Endothelial cell of umbilical vein (primary cell): ENCODE results near the gene FAM174B. TPM values are rescaled to one million over a fixed set of nuclear protein-coding genes. Genes with fewer than 3 reads are reported as not detected.

ENCODE experiments used
- BruUV-seq: library from RNA; stranded (reverse); fragments of 400-500 nt; replicated peaks from 2 replicates; lab custom pipeline; 2021; lab: Mats Ljungman, UMichigan
- CTCF ChIA-PET: fragments of 300-600, 350-600 bp; sonication (Branson Sonifier 250); formaldehyde crosslinking; loops from one replicate; lab custom pipeline; 2021; ENCODE audit warnings: antibody characterized with exemption, inconsistent platforms; lab: Charles Lee
- POLR2A ChIA-PET: fragments of 300-600, 350-600 bp; sonication (Branson Sonifier 250); formaldehyde crosslinking; loops from one replicate; lab custom pipeline; 2021; ENCODE audit warnings: antibody characterized with exemption, inconsistent platforms; lab: Charles Lee
- DNase-seq: peaks from one replicate; pipeline ENCODE4 v3.0.0-alpha.2; 2011; ENCODE audit warnings: low read depth, low spot score
- FAIRE-seq: peaks from 2 replicates; lab custom pipeline; 2011; peaks lifted over from hg19 to GRCh38; lab: Jason Lieb, UNC
- H2AFZ ChIP-seq: 2 replicates; pipeline ENCODE4 v1.6.0; 2012; ENCODE audit warnings: low read depth, low read length, control low read depth, inconsistent platforms
- H3K27ac ChIP-seq: 2 replicates; pipeline ENCODE4 v1.5.1; 2011; ENCODE audit warnings: low read depth, mild to moderate bottlenecking, control low read depth, low read length, moderate library complexity; ENCODE audit not compliant: insufficient read depth
- H3K27me3 ChIP-seq, 2 experiments: 2 replicates each; pipeline versions ENCODE4 v1.6.0 to v1.6.1; 2011; ENCODE audit warnings: low read length in 2 of 2, mixed read lengths in 1 of 2; ENCODE audit not compliant: control insufficient read depth in 2 of 2, insufficient read depth in 2 of 2
- H3K36me3 ChIP-seq, 2 experiments: 2 replicates in 1 of 2; 3 replicates in 1 of 2; pipeline ENCODE4 v1.5.1; 2011; ENCODE audit warnings: low read length in 2 of 2, mild to moderate bottlenecking in 1 of 2, moderate library complexity in 1 of 2; ENCODE audit not compliant: control insufficient read depth in 2 of 2, insufficient read depth in 2 of 2; ENCODE audit errors: extremely low read depth in 1 of 2
- H3K4me1 ChIP-seq: 3 replicates; pipeline ENCODE4 v1.5.1; 2011; ENCODE audit warnings: mild to moderate bottlenecking, low read length; ENCODE audit not compliant: control insufficient read depth, insufficient read depth; ENCODE audit errors: extremely low read depth
- H3K4me2 ChIP-seq: 2 replicates; pipeline ENCODE4 v1.6.1; 2011; ENCODE audit warnings: low read length, control low read depth, mixed read lengths; ENCODE audit not compliant: insufficient read depth
- H3K4me3 ChIP-seq, 3 experiments: fragments of 200-600 bp in 1 of 3; sonication (generic), shearing (Covaris generic) in 1 of 3; replicated peaks in 1 of 3; 2 replicates each; pipeline ENCODE4 v1.5.1; 2011 to 2016; ENCODE audit warnings: control low read depth in 3 of 3, low read length in 3 of 3, mild to moderate bottlenecking in 2 of 3, inconsistent platforms in 1 of 3, low read depth in 1 of 3, moderate library complexity in 1 of 3; ENCODE audit not compliant: insufficient read depth in 1 of 3
- H3K79me2 ChIP-seq: 2 replicates; pipeline ENCODE4 v1.6.0; 2012; ENCODE audit warnings: low read length, inconsistent platforms; ENCODE audit not compliant: control insufficient read depth, insufficient read depth
- H3K9ac ChIP-seq: replicated peaks from 2 replicates; pipeline ENCODE3; 2011; ENCODE audit warnings: low read length, control low read depth; ENCODE audit not compliant: insufficient read depth; ENCODE audit errors: extremely low read depth
- H3K9me1 ChIP-seq: replicated peaks from 3 replicates; pipeline ENCODE4 v1.6.0; 2011; ENCODE audit warnings: mild to moderate bottlenecking, low read length; ENCODE audit not compliant: control insufficient read depth, insufficient read depth; ENCODE audit errors: extremely low read depth
- H3K9me3 ChIP-seq: replicated peaks from 2 replicates; pipeline ENCODE4 v1.5.1; 2012; ENCODE audit warnings: low read length, inconsistent platforms; ENCODE audit not compliant: control insufficient read depth, insufficient read depth
- H4K20me1 ChIP-seq: replicated peaks from 2 replicates; pipeline ENCODE3; 2011; ENCODE audit warnings: mild to moderate bottlenecking, low read length; ENCODE audit not compliant: control insufficient read depth, insufficient read depth; ENCODE audit errors: extremely low read depth
- EZH2 ChIP-seq: IDR thresholded peaks from 2 replicates; pipeline ENCODE4 v1.6.1; 2012; ENCODE audit warnings: borderline replicate concordance, low read depth, mild to moderate bottlenecking, moderate library complexity, low read length, inconsistent platforms; ENCODE audit not compliant: severe bottlenecking
- FOS ChIP-seq: IDR thresholded peaks from 2 replicates; pipeline ENCODE4 v1.6.1; 2011; ENCODE audit warnings: mild to moderate bottlenecking, low read length, moderate library complexity, borderline replicate concordance; ENCODE audit not compliant: insufficient read depth
- GATA2 ChIP-seq: IDR thresholded peaks from 2 replicates; pipeline ENCODE4 v1.7.0; 2011; ENCODE audit warnings: low read depth, mild to moderate bottlenecking, moderate library complexity, mixed read lengths, low read length; ENCODE audit not compliant: insufficient read length, insufficient read depth
- JUN ChIP-seq: IDR thresholded peaks from 2 replicates; pipeline ENCODE4 v1.6.1; 2011; ENCODE audit warnings: borderline replicate concordance, low read depth; ENCODE audit not compliant: insufficient read length, insufficient read depth
- MYC ChIP-seq: IDR thresholded peaks from one replicate; pipeline ENCODE4 v1.6.1; 2011; ENCODE audit warnings: mild to moderate bottlenecking, low read depth, low read length
- POLR2A ChIP-seq: IDR thresholded peaks from 2 replicates; pipeline ENCODE4 v1.6.1; 2012; ENCODE audit warnings: low read depth, mild to moderate bottlenecking, control low read depth, low read length
- POLR2AphosphoS5 ChIP-seq: IDR thresholded peaks from 2 replicates; pipeline ENCODE4 v1.6.1; 2012; ENCODE audit warnings: low read depth, mild to moderate bottlenecking, control low read depth, low read length, moderate library complexity; ENCODE audit not compliant: insufficient read depth
- dilution Hi-C: fragments of 300-500 bp; cut with MboI; formaldehyde crosslinking; loops from one replicate; pipeline ENCODE4 v1.15.0; 2019; ENCODE audit warnings: low sequenced_read_pairs; ENCODE audit not compliant: extremely low pct_ligation_motif_present
- intact Hi-C: fragments of 100-400 bp; cut with micrococcal nuclease; formaldehyde crosslinking; loops from one replicate; pipeline ENCODE4 v1.10.0; 2022
- polyA plus RNA-seq, 4 experiments: library from polyadenylated mRNA; depleted of rRNA in 3 of 4; stranded (reverse) in 3 of 4; unstranded in 1 of 4; fragments of >200 nt; gene quantifications; 2 replicates each; pipeline versions ENCODE4 v1.2.1 to v1.2.3, GENCODE V29; 2011 to 2012; ENCODE audit warnings: missing spikeins in 1 of 4
- total RNA-seq: library from RNA; stranded (reverse); gene quantifications from 2 replicates; pipeline ENCODE4 v1.2.3, GENCODE V29; 2021
- TF ChIP-seq, protein P1 (sequence below), 2 donors: IDR thresholded peaks; 1 replicate in 1 of 2; 2 replicates in 1 of 2; pipeline ENCODE4 v1.5.1; 2011; ENCODE audit warnings: low read length in 2 of 2, mild to moderate bottlenecking in 2 of 2, moderate library complexity in 2 of 2, control low read depth in 1 of 2, inconsistent platforms in 1 of 2, low read depth in 1 of 2; ENCODE audit not compliant: insufficient read depth in 1 of 2; ENCODE audit errors: extremely low read depth in 1 of 2
- TF ChIP-seq, protein P2 (sequence below): IDR thresholded peaks from 2 replicates; pipeline ENCODE4 v1.6.1; 2011; ENCODE audit not compliant: insufficient read depth, insufficient read length

Gene FAM174B
- total and polyA plus RNA-seq, 2 donors (not counting 3 experiments of a cell fraction or from before 2014, with no cell fraction given) = 25.9 to 30.2 TPM

DNA sequence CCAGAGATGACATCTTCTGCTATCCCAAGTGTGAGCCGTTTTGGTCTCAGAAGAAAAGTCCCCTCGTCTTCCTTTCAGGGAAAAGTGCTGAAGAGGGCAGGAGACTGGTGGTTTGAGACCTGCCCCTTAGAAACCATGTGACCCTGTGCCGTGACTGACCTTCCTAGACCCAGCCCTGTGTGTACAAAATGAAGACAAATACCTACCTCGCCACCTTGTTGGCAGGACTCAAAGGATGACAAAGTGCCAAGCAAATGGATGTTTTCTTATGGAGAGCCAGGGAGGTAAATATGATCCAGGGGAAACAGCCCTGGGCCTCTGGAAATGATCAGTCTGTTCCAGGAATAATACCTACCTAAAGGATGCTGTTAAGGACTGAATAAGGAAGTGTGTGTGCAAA is 41.3 kb downstream of the FAM174B start:
- Histone ChIP-seq H3K27ac (no peak overlapping the region), H3K9me3 (no peaks in the 10 kb centered on the region), H3K9me1 (no peaks in the 10 kb centered on the region), H4K20me1 (no peaks in the 10 kb centered on the region), H2AFZ (no peak overlapping the region), H3K4me1 (peaks cover 22% of the 10 kb centered on the region), H3K9ac (no peak overlapping the region), H3K4me3 (no peak overlapping the region), H3K4me2 (no peak overlapping the region), H3K79me2 (peaks cover 5% of the 10 kb centered on the region), H3K36me3 (peaks cover 0 to 2% of the 10 kb centered on the region in 2 experiments), H3K27me3 (no peaks in the 10 kb centered on the region)
- TF ChIP-seq JUN (no peak), MYC (no peak), FOS (no peak), POLR2AphosphoS5 (no peak), EZH2 (no peak), POLR2A (no peak), GATA2 (no peak)
- TF ChIP-seq, protein P1, sequence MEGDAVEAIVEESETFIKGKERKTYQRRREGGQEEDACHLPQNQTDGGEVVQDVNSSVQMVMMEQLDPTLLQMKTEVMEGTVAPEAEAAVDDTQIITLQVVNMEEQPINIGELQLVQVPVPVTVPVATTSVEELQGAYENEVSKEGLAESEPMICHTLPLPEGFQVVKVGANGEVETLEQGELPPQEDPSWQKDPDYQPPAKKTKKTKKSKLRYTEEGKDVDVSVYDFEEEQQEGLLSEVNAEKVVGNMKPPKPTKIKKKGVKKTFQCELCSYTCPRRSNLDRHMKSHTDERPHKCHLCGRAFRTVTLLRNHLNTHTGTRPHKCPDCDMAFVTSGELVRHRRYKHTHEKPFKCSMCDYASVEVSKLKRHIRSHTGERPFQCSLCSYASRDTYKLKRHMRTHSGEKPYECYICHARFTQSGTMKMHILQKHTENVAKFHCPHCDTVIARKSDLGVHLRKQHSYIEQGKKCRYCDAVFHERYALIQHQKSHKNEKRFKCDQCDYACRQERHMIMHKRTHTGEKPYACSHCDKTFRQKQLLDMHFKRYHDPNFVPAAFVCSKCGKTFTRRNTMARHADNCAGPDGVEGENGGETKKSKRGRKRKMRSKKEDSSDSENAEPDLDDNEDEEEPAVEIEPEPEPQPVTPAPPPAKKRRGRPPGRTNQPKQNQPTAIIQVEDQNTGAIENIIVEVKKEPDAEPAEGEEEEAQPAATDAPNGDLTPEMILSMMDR (IDR thresholded peaks at IDR 0.05; ENCODE audit: extremely low read depth in 1 of 2, insufficient read depth in 1 of 2, low read depth in 1 of 2, low read length in 2 of 2) = no peak
- TF ChIP-seq, protein P2, sequence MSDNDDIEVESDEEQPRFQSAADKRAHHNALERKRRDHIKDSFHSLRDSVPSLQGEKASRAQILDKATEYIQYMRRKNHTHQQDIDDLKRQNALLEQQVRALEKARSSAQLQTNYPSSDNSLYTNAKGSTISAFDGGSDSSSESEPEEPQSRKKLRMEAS = no peak
- BruUV-seq = no TSS peak
- DNase-seq (no peak), FAIRE-seq (no peak)
- dilution Hi-C loops (no loop called here), intact Hi-C loops (loop anchor here (10.0 kb wide), 1 partner anchor 520 kb away; no protein-coding TSS in a partner anchor)
- CTCF ChIA-PET = no interaction called here
- POLR2A ChIA-PET = no interaction called here
